ENCODE data around the gene TXNDC2.

The TXNDC2 gene

GRCh38 chr18:9861157-9861556 lies 24.6 kb upstream of the TXNDC2 start:
- DNase-seq, result no peak

GRCh38 chr18:9861933-9862332 lies 23.8 kb upstream of the TXNDC2 start:
- no peak for DNase-seq

GRCh38 chr18:9862686-9863085 lies 23.1 kb upstream of the TXNDC2 start:
- DNase-seq, result no peak

- DNase-seq, result no peak
Measured at GRCh38 chr18:9863282-9863681, 22.5 kb upstream of the TXNDC2 start.

GRCh38 chr18:9865764-9866490 lies 19.8 kb upstream of the TXNDC2 start:
- DNase-seq, result no peak

GRCh38 chr18:9866627-9867026 lies 19.1 kb upstream of the TXNDC2 start:
- DNase-seq, result no peak

GRCh38 chr18:9867071-9867594 lies 18.6 kb upstream of the TXNDC2 start:
- no peak for DNase-seq

- no peak for DNase-seq
Measured at GRCh38 chr18:9868857-9869714, 16.7 kb upstream of the TXNDC2 start.

- no peak for DNase-seq
Measured at GRCh38 chr18:9869715-9870430, 15.9 kb upstream of the TXNDC2 start.

- no peak for DNase-seq
Measured at GRCh38 chr18:9870431-9871008, 15.3 kb upstream of the TXNDC2 start.

- no peak for DNase-seq
Measured at GRCh38 chr18:9871244-9871746, 14.5 kb upstream of the TXNDC2 start.

- no peak for DNase-seq
Measured at GRCh38 chr18:9872823-9873222, 12.9 kb upstream of the TXNDC2 start.

- DNase-seq, result no peak
Measured at GRCh38 chr18:9874728-9875127, 11.0 kb upstream of the TXNDC2 start.

- no peak for DNase-seq
Measured at GRCh38 chr18:9876212-9876866, 9.4 kb upstream of the TXNDC2 start.

- no peak for DNase-seq
Measured at GRCh38 chr18:9876867-9877654, 8.7 kb upstream of the TXNDC2 start.

GRCh38 chr18:9877655-9878014 lies 8.1 kb upstream of the TXNDC2 start:
- no peak for DNase-seq

GRCh38 chr18:9878095-9878494 lies 7.7 kb upstream of the TXNDC2 start:
- no peak for DNase-seq

GRCh38 chr18:9878783-9879242 lies 7.0 kb upstream of the TXNDC2 start:
- DNase-seq, result no peak

- no peak for DNase-seq
Measured at GRCh38 chr18:9884090-9884489, 1.7 kb upstream of the TXNDC2 start.

GRCh38 chr18:9884532-9885140 lies 1.1 kb upstream of the TXNDC2 start:
- no peak for DNase-seq

- no peak for DNase-seq
Measured at GRCh38 chr18:9886005-9886348, 204 bp downstream of the TXNDC2 start.
